SKM-1 treated with dmso at 0.1 percent for 144 hours (cell line): ENCODE data around the gene TRMT10A.

Experiments used
- DNase-seq: peaks from one replicate; lab custom pipeline; 2025; ENCODE audit not compliant: unreplicated experiment; lab: John Stamatoyannopoulos, UW

TRMT10A gene

GRCh38 chr4:99563310-99564186 is at the start of gene TRMT10A:
Gene TRMT10A (minus strand): TSS chr4:99564039. CDS start chr4:99559338, 4,701 bp downstream.
- peak; percentile 94 for DNase-seq

GRCh38 chr4:99612704-99613103 is 48.9 kb upstream of the TRMT10A start:
- no peak for DNase-seq

GRCh38 chr4:99612281-99612680 is 48.4 kb upstream of the TRMT10A start:
- no peak for DNase-seq

- DNase-seq: no peak
These were observed 46.9 kb upstream of the TRMT10A start for GRCh38 chr4:99610605-99611175.

GRCh38 chr4:99608417-99608816 is 44.6 kb upstream of the TRMT10A start:
- DNase-seq: no peak

- no peak for DNase-seq
These were observed 42.9 kb upstream of the TRMT10A start for GRCh38 chr4:99606716-99607115.

GRCh38 chr4:99594818-99595217 is 31.0 kb upstream of the TRMT10A start:
- no peak for DNase-seq

- no peak for DNase-seq
These were observed 30.2 kb upstream of the TRMT10A start for GRCh38 chr4:99593781-99594641.

- DNase-seq: no peak
These were observed 27.9 kb upstream of the TRMT10A start for GRCh38 chr4:99591757-99592156.

- DNase-seq: no peak
These were observed 24.0 kb upstream of the TRMT10A start for GRCh38 chr4:99587803-99588202.

GRCh38 chr4:99587309-99587708 is 23.5 kb upstream of the TRMT10A start:
- DNase-seq: no peak

GRCh38 chr4:99586797-99587196 is 23.0 kb upstream of the TRMT10A start:
- no peak for DNase-seq

- DNase-seq: no peak
These were observed 22.5 kb upstream of the TRMT10A start for GRCh38 chr4:99586322-99586721.

GRCh38 chr4:99585516-99585915 is 21.7 kb upstream of the TRMT10A start:
- DNase-seq: no peak

- no peak for DNase-seq
These were observed 14.9 kb upstream of the TRMT10A start for GRCh38 chr4:99578714-99579113.

- no peak for DNase-seq
These were observed 10.9 kb upstream of the TRMT10A start, which contains the start of gene MTTP for GRCh38 chr4:99574530-99575324. Gene MTTP (plus strand): TSS chr4:99574824. CDS start chr4:99574910, 86 bp downstream.

GRCh38 chr4:99573735-99574368 is 10.0 kb upstream of the TRMT10A start:
- no peak for DNase-seq

GRCh38 chr4:99572527-99573240 is 8.8 kb upstream of the TRMT10A start:
- no peak for DNase-seq

GRCh38 chr4:99571883-99572282 is 8.0 kb upstream of the TRMT10A start:
- DNase-seq: no peak

- DNase-seq: no peak
These were observed 1.1 kb upstream of the TRMT10A start for GRCh38 chr4:99564921-99565320.
